NCI-H2029 (cell line): ENCODE measurements around the gene LRMDA.
A peak's percentile ranks its signal among the peaks of the same experiment; 100 is the strongest.

Source experiments
- DNase-seq: peaks from one replicate; lab custom pipeline; 2025; lab: John Stamatoyannopoulos, UW

LRMDA gene

GRCh38 chr10:76397181-76398042 lies 966.0 kb downstream of the LRMDA start:
- no peak for DNase-seq

- no peak for DNase-seq
Measured at GRCh38 chr10:76398043-76398710, 966.8 kb downstream of the LRMDA start.

GRCh38 chr10:76399226-76399625 lies 967.8 kb downstream of the LRMDA start:
- no peak for DNase-seq

GRCh38 chr10:76401006-76401405 lies 969.6 kb downstream of the LRMDA start:
- no peak for DNase-seq

GRCh38 chr10:76403912-76404311 lies 972.5 kb downstream of the LRMDA start:
- DNase-seq: no peak

GRCh38 chr10:76404531-76404930 lies 973.1 kb downstream of the LRMDA start:
- no peak for DNase-seq

GRCh38 chr10:76405922-76406321 lies 974.5 kb downstream of the LRMDA start:
- DNase-seq: no peak

- DNase-seq: no peak
Measured at GRCh38 chr10:76408646-76409045, 977.2 kb downstream of the LRMDA start.

GRCh38 chr10:76411729-76412435 lies 980.5 kb downstream of the LRMDA start:
- DNase-seq: no peak

GRCh38 chr10:76415554-76415953 lies 984.1 kb downstream of the LRMDA start:
- no peak for DNase-seq

GRCh38 chr10:76416642-76417041 lies 985.2 kb downstream of the LRMDA start:
- no peak for DNase-seq

GRCh38 chr10:76420725-76421124 lies 989.3 kb downstream of the LRMDA start:
- DNase-seq: no peak

- no peak for DNase-seq
Measured at GRCh38 chr10:76422769-76423168, 991.3 kb downstream of the LRMDA start.

GRCh38 chr10:76428551-76429367 lies 997.3 kb downstream of the LRMDA start:
- no peak for DNase-seq

- DNase-seq: no peak
Measured at GRCh38 chr10:76429368-76430060, 998.1 kb downstream of the LRMDA start.

GRCh38 chr10:76430061-76430645 lies 998.7 kb downstream of the LRMDA start:
- no peak for DNase-seq

GRCh38 chr10:76432016-76433012 lies 1000.9 kb downstream of the LRMDA start:
- DNase-seq: no peak

GRCh38 chr10:76433161-76434005 lies 1002.0 kb downstream of the LRMDA start:
- peak; percentile 87 for DNase-seq

- DNase-seq: no peak
Measured at GRCh38 chr10:76435157-76435556, 1003.7 kb downstream of the LRMDA start.
